HG02840 (cell line): Measurements from ENCODE around the gene DOCK7.
"Not testable (repeated sequence)": the region's sequence is repeated elsewhere in the genome, so short reads cannot be mapped to it uniquely, and the experiment has no call there.

Experiments
- ATAC-seq: cut with Tn5 transposase; IDR thresholded peaks from one replicate; pipeline ENCODE4 v1.9.1; 2021; ENCODE audit warnings: mild to moderate bottlenecking, moderate library complexity, moderate number of reproducible peaks; ENCODE audit not compliant: unreplicated experiment, low FRiP score

Gene DOCK7

GRCh38 chr1:62613325-62613727, 74.9 kb downstream of the DOCK7 start:
- ATAC-seq, result peak; percentile 97

- no peak for ATAC-seq
Measured at GRCh38 chr1:62612770-62613169, 75.4 kb downstream of the DOCK7 start.

DNA sequence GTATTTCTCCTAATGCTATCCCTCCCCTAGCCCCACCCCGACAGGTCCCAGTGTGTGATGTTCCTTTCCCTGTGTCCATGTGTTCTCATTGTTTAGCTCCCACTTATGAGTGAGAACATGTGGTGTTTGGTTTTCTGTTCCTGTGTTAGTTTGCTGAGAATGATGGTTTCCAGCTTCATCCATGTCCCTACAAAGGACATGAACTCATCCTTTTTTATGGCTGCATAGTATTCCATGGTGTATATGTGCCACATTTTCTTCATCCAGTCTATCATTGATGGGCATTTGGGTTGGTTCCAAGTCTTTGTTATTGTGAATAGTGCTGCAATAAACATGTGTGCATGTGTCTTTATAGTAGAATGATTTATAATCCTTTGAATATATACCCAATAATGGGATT, 77.6 kb downstream of the DOCK7 start:
- not testable (repeated sequence) for ATAC-seq

GRCh38 chr1:62608905-62609304, 79.3 kb downstream of the DOCK7 start:
- no peak for ATAC-seq

DNA sequence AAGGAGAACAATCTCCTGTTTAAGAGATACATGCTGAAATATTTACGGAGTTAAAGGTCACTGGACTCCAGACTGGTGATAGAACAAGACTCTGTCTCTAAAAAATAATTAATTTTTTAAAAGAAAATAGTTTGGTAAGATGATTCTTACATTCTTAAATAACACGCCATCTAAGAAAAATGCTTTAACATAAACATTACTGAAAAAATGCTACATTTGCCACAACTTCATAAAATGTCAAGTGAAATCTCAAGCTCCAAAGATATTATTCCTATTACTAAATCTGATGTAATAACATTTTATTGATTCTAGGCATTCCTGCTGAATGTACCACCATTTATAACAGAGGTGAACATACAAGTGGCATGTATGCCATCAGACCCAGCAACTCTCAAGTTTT, 86.7 kb downstream of the DOCK7 start:
- ATAC-seq, result no peak

DNA sequence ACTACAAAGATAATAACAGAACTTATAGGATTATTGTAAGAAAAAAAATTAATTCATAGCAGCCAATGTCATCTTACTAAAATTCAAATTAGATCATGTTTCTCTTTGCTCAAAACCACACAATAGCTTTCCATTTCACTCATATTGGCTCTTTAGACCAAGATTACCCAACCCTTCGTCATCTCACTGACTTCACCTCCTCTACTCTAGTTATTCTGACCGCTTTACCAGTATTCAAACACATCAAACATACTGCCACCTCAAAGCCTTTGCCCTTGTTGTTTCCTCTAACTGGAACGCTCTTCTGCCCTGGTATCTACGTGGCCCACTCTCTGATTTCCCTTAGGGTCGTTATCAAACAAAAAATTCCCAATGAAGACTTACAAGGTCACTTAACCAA, 89.1 kb downstream of the DOCK7 start:
- ATAC-seq, result no peak

- no peak for ATAC-seq
Measured at GRCh38 chr1:62597281-62597680, 90.9 kb downstream of the DOCK7 start, which contains the start of gene ANGPTL3. Gene ANGPTL3, plus strand, starts transcription at chr1:62597520. Its CDS starts 47 bp downstream, at chr1:62597567.

DNA sequence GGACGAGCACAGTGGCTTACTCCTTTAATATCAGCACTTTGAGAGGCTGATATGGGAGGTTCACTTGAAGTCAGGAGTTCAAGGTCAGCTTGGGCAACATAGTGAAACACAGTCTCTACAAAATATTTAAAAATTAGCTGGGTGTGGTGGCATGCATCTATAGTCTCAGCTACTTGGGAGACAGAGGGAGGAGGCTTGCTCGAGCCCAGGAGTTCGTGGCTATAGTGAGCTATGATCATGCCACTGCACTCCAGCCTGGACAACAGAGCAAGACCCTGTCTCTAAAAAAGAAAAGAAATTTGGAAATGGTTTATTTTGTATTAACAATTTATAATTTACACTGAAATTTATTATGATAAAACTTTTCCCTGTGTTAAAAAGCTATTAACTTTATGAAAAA, 92.5 kb downstream of the DOCK7 start:
- ATAC-seq, result no peak

- ATAC-seq, result no peak
Measured at GRCh38 chr1:62593825-62594394, 94.3 kb downstream of the DOCK7 start.

GRCh38 chr1:62590970-62591368, 97.2 kb downstream of the DOCK7 start:
- ATAC-seq, result no peak

GRCh38 chr1:62590255-62590969, 97.8 kb downstream of the DOCK7 start:
- ATAC-seq, result no peak

DNA sequence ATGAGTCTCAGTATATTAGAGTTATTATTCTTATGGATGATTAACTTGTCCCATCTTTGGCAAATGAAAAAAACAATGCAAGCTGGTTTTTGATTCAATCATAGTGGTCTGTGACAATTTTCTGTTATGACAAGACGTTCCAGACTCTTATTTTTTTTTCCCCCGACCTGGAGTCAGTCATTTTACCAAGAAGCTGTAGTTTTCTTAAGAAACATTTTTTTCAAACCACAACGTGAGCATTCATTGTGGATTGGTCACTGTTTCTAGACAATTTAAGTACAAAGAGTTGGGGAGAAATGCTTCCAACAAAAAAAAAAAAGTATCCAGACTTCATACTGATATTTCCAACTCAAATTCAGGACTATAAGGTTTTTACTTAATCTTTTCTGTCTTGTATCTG, 98.9 kb downstream of the DOCK7 start:
- no peak for ATAC-seq

DNA sequence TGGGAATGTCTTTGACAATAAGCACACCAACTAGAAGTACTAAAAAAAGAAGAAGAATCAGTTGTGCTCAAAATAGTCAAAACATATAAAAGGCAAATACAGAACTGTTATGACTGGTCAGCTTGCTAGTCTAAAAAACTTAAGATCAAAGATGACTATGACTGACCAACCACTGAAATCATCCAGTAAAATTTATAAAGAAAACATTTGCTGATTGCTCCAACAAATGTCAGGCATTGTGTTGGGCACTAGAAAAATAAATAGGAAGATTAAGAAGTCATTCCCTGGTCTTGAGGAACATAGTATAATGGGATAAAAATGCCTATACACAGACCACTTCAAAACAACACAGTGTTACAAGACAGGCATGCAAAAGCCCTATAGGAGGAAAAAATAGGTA, 100.2 kb downstream of the DOCK7 start:
- no peak for ATAC-seq

GRCh38 chr1:62585469-62586155, 102.6 kb downstream of the DOCK7 start:
- ATAC-seq, result no peak

DNA sequence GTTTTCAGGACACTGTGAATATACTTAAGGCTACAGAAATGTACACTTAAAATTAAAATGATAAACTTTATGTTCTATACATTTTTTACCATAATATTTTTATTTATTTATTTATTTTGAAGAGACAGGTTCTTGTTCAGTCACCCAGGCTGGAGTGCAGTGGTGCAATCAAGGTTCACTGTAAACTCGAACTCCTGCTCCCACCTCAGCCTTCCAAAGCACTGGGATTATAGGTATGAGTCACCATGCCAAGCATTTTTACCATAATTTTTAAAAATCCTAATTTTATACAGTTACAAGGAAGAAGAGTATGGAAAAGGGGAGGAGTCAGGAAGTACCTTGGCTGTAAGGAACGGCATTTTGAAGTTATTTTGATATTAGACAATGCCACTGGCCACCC, 114.5 kb downstream of the DOCK7 start:
- ATAC-seq, result no peak

GRCh38 chr1:62572476-62572875, 115.7 kb downstream of the DOCK7 start:
- no peak for ATAC-seq

GRCh38 chr1:62571517-62571916, 116.7 kb downstream of the DOCK7 start:
- not testable (repeated sequence) for ATAC-seq

- ATAC-seq, result not testable (repeated sequence)
Measured at GRCh38 chr1:62567926-62568325, 120.3 kb downstream of the DOCK7 start.

DNA sequence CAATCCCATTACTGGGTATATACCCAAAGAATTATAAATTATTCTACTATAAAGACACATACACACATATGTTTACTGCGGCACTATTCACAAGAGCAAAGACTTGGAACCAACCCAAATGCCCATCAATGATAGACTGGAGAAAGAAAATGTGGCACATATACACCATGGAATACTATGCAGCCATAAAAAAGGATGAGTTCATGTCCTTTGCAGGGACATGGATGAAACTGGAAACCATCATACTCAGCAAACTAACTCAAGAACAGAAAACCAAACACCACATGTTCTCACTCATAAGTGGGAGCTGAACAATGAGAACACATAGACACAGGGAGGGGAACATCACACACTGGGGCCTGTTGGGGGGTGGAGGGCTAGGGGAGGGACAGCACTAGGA, 121.0 kb downstream of the DOCK7 start:
- ATAC-seq, result not testable (repeated sequence)

GRCh38 chr1:62561306-62561705, 126.9 kb downstream of the DOCK7 start:
- ATAC-seq, result no peak

GRCh38 chr1:62544570-62544969, 143.6 kb downstream of the DOCK7 start:
- no peak for ATAC-seq

DNA sequence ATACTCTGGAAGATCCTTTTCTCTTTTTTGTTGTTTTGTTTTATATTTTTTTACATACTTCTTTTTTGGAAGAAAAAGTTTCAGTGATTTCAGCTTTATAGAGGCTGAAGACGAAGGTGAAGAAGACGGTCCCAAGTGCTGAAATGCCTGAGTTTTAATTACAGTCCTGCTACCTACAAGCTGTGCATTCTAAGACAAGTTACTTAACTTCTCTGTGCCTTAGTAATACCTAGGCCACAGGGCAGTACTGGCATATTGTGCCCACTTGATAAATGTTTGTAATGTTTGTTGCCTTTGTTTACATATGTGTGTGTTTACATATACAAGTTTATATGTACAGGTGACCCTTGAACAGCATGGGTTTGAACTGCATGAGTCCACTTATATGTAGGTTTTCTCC, 147.1 kb downstream of the DOCK7 start:
- ATAC-seq, result no peak
